B cell (primary cell): ENCODE measurements around the gene NHS. TPM values are rescaled to one million over a fixed set of nuclear protein-coding genes. Genes with fewer than 3 reads are reported as not detected.

ENCODE experiments used
- ATAC-seq: fragments of 200-7000 bp; cut with Tn5 transposase; one replicate; pipeline ENCODE4 v1.10.0; 2021; ENCODE audit warnings: low read depth, mild to moderate bottlenecking, moderate number of reproducible peaks, moderate library complexity
- CTCF ChIA-PET: fragments of 350-600 bp; sonication (Branson Sonifier 250); formaldehyde crosslinking; loops from one replicate; lab custom pipeline; 2021; ENCODE audit warnings: antibody characterized with exemption, inconsistent platforms; lab: Charles Lee
- POLR2A ChIA-PET: fragments of 350-600 bp; sonication (Branson Sonifier 250); formaldehyde crosslinking; loops from one replicate; lab custom pipeline; 2021; ENCODE audit warnings: antibody characterized with exemption; lab: Charles Lee
- DNase-seq: peaks from one replicate; pipeline ENCODE4 v3.0.0; 2013
- H2AFZ ChIP-seq: 2 replicates; pipeline ENCODE4 v1.6.1; 2012; ENCODE audit warnings: mild to moderate bottlenecking, low read depth, low read length; ENCODE audit not compliant: insufficient read depth, poor library complexity, severe bottlenecking
- H3K27ac ChIP-seq, 2 donors: 1 replicate in 1 of 2; 2 replicates in 1 of 2; pipeline ENCODE4 v1.5.1; 2012 to 2013; ENCODE audit warnings: low read length in 2 of 2, mild to moderate bottlenecking in 2 of 2, moderate library complexity in 1 of 2
- H3K27me3 ChIP-seq, 4 experiments: fragments of 200-600 bp in 1 of 4; sonication (generic) in 1 of 4; replicated peaks in 1 of 4; 1 replicate in 2 of 4; 2 replicates in 2 of 4; pipeline versions ENCODE4 v1.6.1 to v1.7.0; 2013 to 2016; ENCODE audit warnings: low read length in 3 of 4, mild to moderate bottlenecking in 2 of 4, mixed read lengths in 1 of 4, moderate library complexity in 1 of 4; ENCODE audit not compliant: insufficient read depth in 4 of 4, control insufficient read depth in 3 of 4; ENCODE audit errors: control extremely low read depth in 1 of 4
- H3K36me3 ChIP-seq, 2 experiments: replicated peaks in 1 of 2; 1 replicate in 1 of 2; 2 replicates in 1 of 2; pipeline versions ENCODE4 v1.6.1 to v1.7.1; 2013; ENCODE audit warnings: low read length in 1 of 2; ENCODE audit not compliant: insufficient read depth in 2 of 2, control insufficient read depth in 1 of 2; ENCODE audit errors: control extremely low read depth in 1 of 2, extremely low read depth in 1 of 2
- H3K4me1 ChIP-seq, 2 donors: fragments of 200-600 bp in 1 of 2; sonication (generic) in 1 of 2; 1 replicate in 1 of 2; 2 replicates in 1 of 2; pipeline versions ENCODE4 v1.5.1 to v1.6.1; 2013 to 2017; ENCODE audit warnings: low read length in 2 of 2; ENCODE audit not compliant: control insufficient read depth in 2 of 2, insufficient read depth in 2 of 2
- H3K4me2 ChIP-seq: replicated peaks from 2 replicates; pipeline ENCODE3; 2012; ENCODE audit warnings: mild to moderate bottlenecking, low read depth, low read length; ENCODE audit not compliant: poor library complexity, severe bottlenecking
- H3K4me3 ChIP-seq, 5 experiments: fragments of 200-600 bp in 1 of 5; sonication (generic) in 1 of 5; 1 replicate in 3 of 5; 2 replicates in 2 of 5; pipeline versions ENCODE4 v1.5.1 to v1.7.0; 2011 to 2016; ENCODE audit warnings: low read length in 4 of 5, mild to moderate bottlenecking in 4 of 5, low read depth in 2 of 5, control low read depth in 1 of 5, moderate library complexity in 1 of 5; ENCODE audit not compliant: insufficient read depth in 1 of 5; ENCODE audit errors: control extremely low read depth in 1 of 5, extremely low read depth in 1 of 5
- H3K79me2 ChIP-seq: fragments of 200-600 bp; sonication (generic); one replicate; pipeline ENCODE4 v1.6.0; 2016; ENCODE audit warnings: low read length; ENCODE audit not compliant: control insufficient read depth, insufficient read depth
- H3K9ac ChIP-seq: fragments of 200-600 bp; sonication (generic); 2 replicates; pipeline ENCODE4 v1.6.1; 2017; ENCODE audit warnings: mild to moderate bottlenecking, low read length, moderate library complexity
- H3K9me3 ChIP-seq, 3 donors: one replicate each; pipeline versions ENCODE4 v1.6.1 to v1.7.1; 2013; ENCODE audit warnings: low read length in 2 of 3; ENCODE audit not compliant: control insufficient read depth in 2 of 3, insufficient read depth in 1 of 3; ENCODE audit errors: control extremely low read depth in 1 of 3
- H4K20me1 ChIP-seq: 2 replicates; pipeline ENCODE4 v1.6.0; 2012; ENCODE audit warnings: mild to moderate bottlenecking, low read length; ENCODE audit not compliant: insufficient read depth, control insufficient read depth, poor library complexity, severe bottlenecking
- H3K27ac Mint-ChIP-seq: one replicate; pipeline ENCODE4 v1.8.0; 2021; ENCODE audit warnings: mixed read lengths
- H3K27me3 Mint-ChIP-seq: one replicate; pipeline ENCODE4 v1.8.0; 2021; ENCODE audit warnings: mixed read lengths
- H3K4me1 Mint-ChIP-seq: one replicate; pipeline ENCODE4 v1.8.0; 2021; ENCODE audit warnings: mixed read lengths
- H3K4me3 Mint-ChIP-seq: one replicate; pipeline ENCODE4 v1.8.0; 2021; ENCODE audit warnings: mixed read lengths
- H3K9me3 Mint-ChIP-seq: one replicate; pipeline ENCODE4 v1.8.0; 2022; ENCODE audit warnings: mixed read lengths; ENCODE audit not compliant: insufficient read depth
- CTCF ChIP-seq: fragments of 200-600 bp; IDR thresholded peaks from one replicate; pipeline ENCODE4 v1.8.0; 2022; ENCODE audit warnings: antibody characterized with exemption, mild to moderate bottlenecking
- EZH2 ChIP-seq: IDR thresholded peaks from 2 replicates; pipeline ENCODE4 v1.6.1; 2012; ENCODE audit warnings: borderline replicate concordance, low read depth, mild to moderate bottlenecking, moderate library complexity, low read length; ENCODE audit not compliant: insufficient read depth, poor library complexity, severe bottlenecking
- WGBS: methylation state at CpG from one replicate; pipeline ENCODE4 v1.1.5; 2013; ENCODE audit warnings: missing lambda C conversion rate; ENCODE audit not compliant: insufficient coverage; 5-methylcytosine and 5-hydroxymethylcytosine counted together
- intact Hi-C: fragments of 100-400 bp; cut with micrococcal nuclease; formaldehyde crosslinking; loops from one replicate; pipeline ENCODE4 v1.10.0; 2022
- polyA plus RNA-seq: library from polyadenylated mRNA; depleted of rRNA; stranded (reverse); fragments of >200 nt; gene quantifications from 2 replicates; pipeline ENCODE4 v1.2.3, GENCODE V29; 2012
- total RNA-seq, 2 donors: library from RNA; stranded (reverse); fragments of 120-200 nt in 1 of 2; gene quantifications; 1 replicate in 1 of 2; 2 replicates in 1 of 2; pipeline versions ENCODE4 v1.2.3 to v1.2.4, GENCODE V29; 2013 to 2022

NHS gene
- total and polyA plus RNA-seq, 2 donors (not counting 1 experiment from before 2014, with no cell fraction given), result not detected

GRCh38 chrX:17706676-17707075, 331.7 kb downstream of the NHS start:
- no peaks in the 10 kb centered on the region for H4K20me1 ChIP-seq
- no peaks in the 10 kb centered on the region for H3K27me3 ChIP-seq
- H3K9me3 ChIP-seq, result no peaks in the 10 kb centered on the region
- TF ChIP-seq EZH2 (no peak), CTCF (no peak)
- no peak overlapping the region for H3K27ac ChIP-seq
- intact Hi-C loops, result no loop called here
- Mint-ChIP-seq H3K27ac (no peak overlapping the region), H3K9me3 (no peaks in the 10 kb centered on the region), H3K4me3 (no peak overlapping the region), H3K27me3 (peaks cover 4% of the 10 kb centered on the region), H3K4me1 (no peaks in the 10 kb centered on the region)
- ChIA-PET POLR2A (no interaction called here), CTCF (no interaction called here)
- no peak for DNase-seq
- H3K4me3 ChIP-seq, result no peak overlapping the region
- H3K4me1 ChIP-seq, result no peaks in the 10 kb centered on the region
- H3K4me2 ChIP-seq, result no peak overlapping the region
- no peak for ATAC-seq
- H3K36me3 ChIP-seq, result no peaks in the 10 kb centered on the region
- 88% methylated on average over 1 of the region's 4 CpGs for WGBS
- no peak overlapping the region for H3K9ac ChIP-seq
- no peak overlapping the region for H2AFZ ChIP-seq
- no peaks in the 10 kb centered on the region for H3K79me2 ChIP-seq

- POLR2A ChIA-PET, result no interaction called here
- intact Hi-C loops, result no loop called here
Measured at GRCh38 chrX:17707731-17708130, 332.7 kb downstream of the NHS start.

More at GRCh38 chrX:17707731-17708130, 332.7 kb downstream of the NHS start:
- ATAC-seq (no peak), DNase-seq (no peak)
- no CpG with 5 or more reads among the region's 3 CpGs for WGBS
- Histone ChIP-seq H3K9me3 (no peaks in the 10 kb centered on the region), H2AFZ (no peak overlapping the region), H3K27me3 (no peaks in the 10 kb centered on the region), H3K4me3 (no peak overlapping the region), H3K36me3 (no peaks in the 10 kb centered on the region), H3K4me2 (no peak overlapping the region), H3K79me2 (no peaks in the 10 kb centered on the region), H3K4me1 (no peaks in the 10 kb centered on the region), H4K20me1 (no peaks in the 10 kb centered on the region), H3K9ac (no peak overlapping the region), H3K27ac (no peak overlapping the region)
- Mint-ChIP-seq H3K9me3 (no peaks in the 10 kb centered on the region), H3K4me1 (no peaks in the 10 kb centered on the region), H3K4me3 (no peak overlapping the region), H3K27me3 (peaks cover 6% of the 10 kb centered on the region), H3K27ac (no peak overlapping the region)
- CTCF ChIA-PET, result no interaction called here
- TF ChIP-seq EZH2 (no peak), CTCF (no peak)
